ENCODE measurements around the gene SMIM10L1. TPM values are rescaled to one million over a fixed set of nuclear protein-coding genes. Genes with fewer than 3 reads are reported as not detected.

Gene SMIM10L1
- total RNA-seq, 1 donor from 2014 or later, result 17.8 TPM

DNA sequence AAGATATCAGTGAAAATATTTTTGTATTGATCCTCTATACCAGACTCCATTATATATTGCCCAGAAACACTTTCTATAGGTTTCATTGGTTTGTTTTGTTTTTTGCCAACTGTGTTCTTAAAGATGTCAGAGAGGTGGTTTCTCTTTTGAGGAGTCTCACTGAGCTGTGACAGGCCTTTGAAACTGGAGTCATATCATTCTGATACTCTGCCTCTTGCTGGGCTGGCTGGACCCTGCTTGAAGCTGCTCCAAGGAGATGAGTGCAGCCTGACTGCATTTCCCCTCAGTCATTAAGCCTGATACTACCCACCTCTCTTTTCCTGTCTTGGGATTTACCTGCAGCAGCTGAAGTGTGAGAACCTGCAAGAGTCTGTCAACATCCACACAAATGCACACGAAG lies 20.2 kb upstream of the SMIM10L1 start:
- peaks cover 6% of the 10 kb centered on the region for H3K9me3 Mint-ChIP-seq
- DNase-seq (ENCODE audit: low read depth, low spot score), result no peak
- H3K27me3 Mint-ChIP-seq (ENCODE audit: low read depth), result no peaks in the 10 kb centered on the region
- H3K4me1 Mint-ChIP-seq, result no peaks in the 10 kb centered on the region
- H3K27ac Mint-ChIP-seq (ENCODE audit: unreplicated experiment), result no peak overlapping the region
- H3K36me3 Mint-ChIP-seq (ENCODE audit: low read depth), result peaks cover 45% of the 10 kb centered on the region
- no peak for TF ChIP-seq CTCF (conservative IDR thresholded peaks at IDR 0.05)
- H3K4me3 Mint-ChIP-seq, result no peak overlapping the region

- no peaks in the 10 kb centered on the region for H3K4me1 Mint-ChIP-seq
- peaks cover 48% of the 10 kb centered on the region for H3K36me3 Mint-ChIP-seq (ENCODE audit: low read depth)
- TF ChIP-seq CTCF (conservative IDR thresholded peaks at IDR 0.05), result no peak
- no peak overlapping the region for H3K4me3 Mint-ChIP-seq
- peaks cover 13% of the 10 kb centered on the region for H3K9me3 Mint-ChIP-seq
- no peak for DNase-seq (ENCODE audit: low read depth, low spot score)
- H3K27me3 Mint-ChIP-seq (ENCODE audit: low read depth), result no peaks in the 10 kb centered on the region
- no peak overlapping the region for H3K27ac Mint-ChIP-seq (ENCODE audit: unreplicated experiment)
These were observed 18.3 kb upstream of the SMIM10L1 start for GRCh38 chr12:11152725-11153124.

GRCh38 chr12:11154400-11154925 lies 16.5 kb upstream of the SMIM10L1 start:
- H3K36me3 Mint-ChIP-seq (ENCODE audit: low read depth), result peaks cover 48% of the 10 kb centered on the region
- no peak overlapping the region for H3K27ac Mint-ChIP-seq (ENCODE audit: unreplicated experiment)
- H3K4me1 Mint-ChIP-seq, result peaks cover 9% of the 10 kb centered on the region
- TF ChIP-seq CTCF (conservative IDR thresholded peaks at IDR 0.05), result no peak
- H3K4me3 Mint-ChIP-seq, result no peak overlapping the region
- no peak for DNase-seq (ENCODE audit: low read depth, low spot score)
- peaks cover 13% of the 10 kb centered on the region for H3K9me3 Mint-ChIP-seq
- no peaks in the 10 kb centered on the region for H3K27me3 Mint-ChIP-seq (ENCODE audit: low read depth)

GRCh38 chr12:11158885-11159444 lies 12.0 kb upstream of the SMIM10L1 start:
- Mint-ChIP-seq H3K9me3 (peaks cover 10% of the 10 kb centered on the region), H3K4me3 (no peak overlapping the region), H3K4me1 (peaks cover 13% of the 10 kb centered on the region), H3K36me3 (ENCODE audit: low read depth) (peaks cover 32% of the 10 kb centered on the region), H3K27ac (ENCODE audit: unreplicated experiment) (no peak overlapping the region), H3K27me3 (ENCODE audit: low read depth) (no peaks in the 10 kb centered on the region)
- TF ChIP-seq CTCF (conservative IDR thresholded peaks at IDR 0.05), result no peak
- DNase-seq (ENCODE audit: low read depth, low spot score), result no peak

- peaks cover 16% of the 10 kb centered on the region for H3K4me1 Mint-ChIP-seq
- H3K4me3 Mint-ChIP-seq, result no peak overlapping the region
- no peaks in the 10 kb centered on the region for H3K9me3 Mint-ChIP-seq
- DNase-seq (ENCODE audit: low read depth, low spot score), result no peak
- no peak overlapping the region for H3K27ac Mint-ChIP-seq (ENCODE audit: unreplicated experiment)
- H3K27me3 Mint-ChIP-seq (ENCODE audit: low read depth), result no peaks in the 10 kb centered on the region
- no peak for TF ChIP-seq CTCF (conservative IDR thresholded peaks at IDR 0.05)
- H3K36me3 Mint-ChIP-seq (ENCODE audit: low read depth), result peaks cover 17% of the 10 kb centered on the region
These were observed 8.5 kb upstream of the SMIM10L1 start for GRCh38 chr12:11162502-11162901.

All from neural crest cell (in vitro differentiated cells).